Stimulated activated CD4-positive, alpha-beta T cell treated with anti-CD3 and anti-CD28 coated beads, Interleukin-2, amount 100 ng/mL, for 48 hours (primary cell): Measurements from ENCODE around the gene CD63.
A peak's percentile ranks its signal among the peaks of the same experiment; 100 is the strongest.
"Not testable (repeated sequence)": the region's sequence is repeated elsewhere in the genome, so short reads cannot be mapped to it uniquely, and the experiment has no call there.

Source experiments
- DNase-seq, 2 donors: peaks; one replicate each; pipeline ENCODE4 v3.0.0-alpha.2; 2020

The CD63 gene, protein sequence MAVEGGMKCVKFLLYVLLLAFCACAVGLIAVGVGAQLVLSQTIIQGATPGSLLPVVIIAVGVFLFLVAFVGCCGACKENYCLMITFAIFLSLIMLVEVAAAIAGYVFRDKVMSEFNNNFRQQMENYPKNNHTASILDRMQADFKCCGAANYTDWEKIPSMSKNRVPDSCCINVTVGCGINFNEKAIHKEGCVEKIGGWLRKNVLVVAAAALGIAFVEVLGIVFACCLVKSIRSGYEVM

DNA sequence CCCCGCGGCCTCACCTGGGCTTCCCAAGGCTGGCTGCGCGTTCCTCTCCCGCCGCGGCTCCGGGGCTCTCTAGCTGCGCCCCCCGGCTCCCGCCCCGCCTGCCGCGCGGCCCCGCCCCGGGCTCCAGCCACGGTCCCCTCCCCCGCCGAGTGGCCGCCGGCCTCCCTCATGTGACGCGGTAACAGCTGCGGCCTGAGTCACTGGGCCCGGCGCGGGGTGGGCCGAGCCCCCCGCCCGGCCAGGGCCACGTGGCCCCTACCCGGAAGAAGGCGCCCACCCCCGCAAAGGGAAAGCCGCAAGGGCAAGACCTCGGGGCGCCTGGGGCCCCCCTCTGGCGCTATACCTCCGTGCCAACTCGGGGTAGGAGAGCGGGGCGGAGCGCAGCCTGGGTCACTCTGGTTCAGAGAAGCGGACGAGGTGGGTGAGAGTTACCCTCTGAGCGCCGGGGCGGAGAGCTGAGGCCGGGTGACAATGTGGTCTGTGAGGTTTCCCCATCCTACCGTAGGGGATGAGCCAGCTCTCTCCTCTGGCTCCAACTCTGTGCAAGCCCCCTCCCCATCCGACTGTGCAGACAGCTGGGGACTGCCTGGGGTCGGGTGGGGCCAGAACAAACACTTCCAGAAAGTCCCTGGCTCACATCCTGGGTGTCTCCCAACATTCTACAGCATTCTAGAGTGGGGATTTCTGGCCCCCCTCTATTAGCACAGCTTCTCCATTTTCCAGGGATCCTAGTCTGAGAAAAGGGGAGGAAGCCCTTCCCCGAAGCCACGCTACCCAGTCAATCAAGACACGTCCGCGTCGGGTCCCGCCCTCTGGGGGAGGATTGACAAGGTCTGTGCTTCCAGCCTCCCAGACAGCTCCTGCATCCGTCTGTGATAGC is at the start of gene CD63:
CD63 (minus strand) TSS at position 71 of the 880 bp plus-strand sequence. CDS start 668 bp downstream, outside the sequence.
- DNase-seq = peak; percentile 65 to 72

DNA sequence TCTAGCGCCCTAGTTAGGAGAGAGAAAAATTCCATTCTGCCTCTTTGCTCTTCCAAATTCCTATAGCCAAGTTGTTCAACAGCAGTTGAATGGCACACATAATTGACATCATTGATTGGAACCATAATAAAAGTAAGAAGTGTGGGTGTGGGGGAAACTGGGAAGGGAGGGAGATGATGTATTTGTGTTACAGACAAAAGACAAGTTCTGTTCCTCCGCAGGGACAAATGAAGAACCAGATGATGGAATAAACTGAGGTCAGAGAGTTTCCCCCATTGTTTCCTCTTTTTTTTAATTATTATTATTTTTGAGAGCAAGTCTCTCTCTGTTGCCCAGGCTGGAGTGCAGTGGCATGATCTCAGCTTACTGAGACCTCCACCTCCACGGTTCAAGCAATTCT is 49.0 kb upstream of the CD63 start:
- no peak for DNase-seq

GRCh38 chr12:55771736-55772135 is 42.9 kb upstream of the CD63 start:
- DNase-seq = no peak

DNA sequence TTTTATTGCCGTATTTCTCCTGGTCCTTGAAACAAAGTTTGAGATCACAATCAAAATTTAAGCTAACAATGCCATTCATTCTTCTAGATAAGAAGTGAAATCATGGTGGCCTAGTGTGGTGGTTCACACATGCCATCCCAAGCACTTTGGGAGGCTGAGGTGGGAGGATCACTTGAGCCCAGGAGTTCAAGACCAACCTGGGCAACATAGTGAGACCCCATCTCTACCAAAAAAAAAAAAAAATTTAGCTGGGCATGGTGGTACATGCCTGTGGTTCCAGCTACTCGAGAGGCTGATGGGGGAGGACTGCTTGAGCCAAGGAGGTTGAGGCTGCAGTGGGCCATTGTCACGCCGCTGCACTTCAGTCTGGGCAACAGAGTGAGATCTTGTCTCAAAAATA is 38.3 kb upstream of the CD63 start:
- no peak for DNase-seq

- no peak for DNase-seq
Measured at GRCh38 chr12:55765736-55766290, 37.0 kb upstream of the CD63 start.

DNA sequence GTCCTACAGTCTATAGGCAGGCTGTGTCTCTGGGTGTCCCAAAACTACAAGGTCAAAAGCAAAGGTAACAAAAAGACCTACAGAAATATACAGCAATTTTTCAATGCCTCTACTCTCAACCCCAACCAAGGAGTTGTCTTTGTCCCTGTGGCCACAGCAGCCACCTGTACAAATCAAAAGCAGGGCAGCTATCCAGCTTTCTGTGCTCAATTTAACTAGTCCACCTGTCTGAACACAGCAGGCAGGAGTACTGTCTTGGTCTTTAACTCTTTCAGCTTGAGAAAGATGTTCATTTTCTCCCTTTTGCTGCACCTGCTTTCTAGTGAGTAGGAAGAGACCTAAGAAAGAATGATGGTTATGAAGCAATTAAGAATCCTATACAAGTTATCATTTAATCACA is 33.8 kb upstream of the CD63 start:
- DNase-seq = no peak

DNA sequence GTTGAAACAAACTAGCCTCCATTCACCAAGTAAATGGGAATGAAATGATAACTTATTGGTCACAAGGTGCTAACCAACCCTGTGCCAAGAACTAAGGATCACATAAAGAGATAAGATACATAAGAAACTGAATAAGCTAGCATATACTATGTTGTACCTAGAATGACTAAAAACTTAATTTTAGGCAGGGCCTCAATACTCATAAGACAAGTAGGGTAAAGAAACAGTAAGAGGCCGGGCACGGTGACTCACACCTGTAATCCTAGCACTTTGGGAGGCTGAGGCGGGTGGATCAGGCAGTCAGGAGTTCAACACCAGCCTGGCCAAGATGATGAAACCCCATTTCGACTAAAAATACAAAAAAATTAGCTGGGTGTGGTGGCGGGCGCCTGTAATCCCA is 31.9 kb upstream of the CD63 start:
- DNase-seq = peak; percentile 21 to 46

DNA sequence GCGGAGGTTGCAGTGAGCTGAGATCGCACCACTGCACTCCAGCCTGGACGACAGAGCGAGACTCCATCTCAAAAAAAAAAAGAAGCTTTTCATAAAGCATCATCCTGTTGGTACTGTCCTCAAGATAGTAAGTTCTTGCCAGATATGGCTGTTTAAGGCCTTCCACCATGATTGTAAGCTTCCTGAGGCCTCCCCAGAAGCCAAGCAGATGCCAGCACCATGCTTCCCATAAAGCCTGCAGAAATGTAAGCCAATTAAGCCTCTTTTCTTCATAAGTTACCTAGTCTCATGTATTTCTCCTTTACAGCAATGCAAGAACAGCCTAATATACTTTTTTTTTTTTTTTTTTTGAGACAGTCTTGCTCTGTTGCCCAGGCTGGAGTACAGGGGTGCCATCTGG is 29.8 kb upstream of the CD63 start:
- not testable (repeated sequence) for DNase-seq

GRCh38 chr12:55757701-55758100 is 28.9 kb upstream of the CD63 start:
- no peak for DNase-seq

DNA sequence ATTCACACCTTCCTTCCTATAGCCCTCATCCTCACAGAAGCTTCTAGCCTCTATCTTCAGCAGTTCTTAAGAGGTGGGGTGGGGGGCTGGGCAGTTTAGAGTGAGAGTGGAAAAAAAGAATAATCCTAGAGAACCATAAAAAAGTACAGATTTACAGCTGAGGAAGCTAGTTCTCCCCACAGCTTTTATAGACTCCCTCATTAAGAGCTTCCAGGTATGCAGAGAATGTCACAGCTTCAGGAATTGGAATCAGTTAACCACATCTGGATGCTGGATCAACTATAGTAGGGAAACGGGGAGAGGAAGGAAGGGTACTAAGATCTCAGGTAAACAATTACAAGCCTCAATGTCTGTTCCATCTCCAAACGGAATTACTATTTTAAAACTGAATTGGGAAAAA is 26.4 kb upstream of the CD63 start:
- no peak for DNase-seq

GRCh38 chr12:55748230-55748993 is 19.6 kb upstream of the CD63 start:
- no peak for DNase-seq

GRCh38 chr12:55746913-55747231 is 18.1 kb upstream of the CD63 start:
- no peak for DNase-seq

DNA sequence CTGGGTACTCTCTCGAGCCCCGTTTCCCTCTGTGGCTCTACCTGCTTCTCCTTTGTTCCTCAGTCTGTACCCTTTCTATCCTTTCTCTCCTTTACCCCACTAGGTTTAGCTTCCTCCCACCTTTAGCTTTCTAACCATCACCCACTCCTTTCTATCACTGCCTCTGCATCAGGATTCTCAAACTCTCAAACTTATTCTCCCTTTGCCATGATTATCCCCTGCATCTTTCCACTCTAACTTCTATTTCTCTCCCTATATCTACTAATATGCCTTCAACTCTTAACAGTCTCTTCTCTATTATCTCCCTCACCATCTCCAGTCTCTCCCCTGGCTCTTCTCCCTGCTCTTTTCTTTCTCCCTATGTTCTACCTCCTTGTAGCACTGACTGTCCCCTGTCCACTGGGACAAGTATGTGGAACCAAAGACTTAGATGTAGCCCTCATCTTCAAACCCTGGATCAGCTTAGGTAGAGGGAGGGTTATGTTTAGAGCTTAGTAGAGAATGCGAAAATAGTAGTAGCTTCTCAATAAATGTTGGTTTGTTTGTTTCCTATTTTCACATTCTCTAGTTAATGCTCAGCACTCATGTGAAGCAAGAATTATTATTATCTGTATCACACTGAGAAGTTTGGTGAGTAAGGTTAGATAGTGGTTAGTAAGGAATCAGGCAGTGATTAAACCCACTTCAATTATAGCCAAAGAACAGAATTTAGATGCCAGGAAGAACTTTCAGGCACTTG is 17.5 kb upstream of the CD63 start:
- DNase-seq = no peak

DNA sequence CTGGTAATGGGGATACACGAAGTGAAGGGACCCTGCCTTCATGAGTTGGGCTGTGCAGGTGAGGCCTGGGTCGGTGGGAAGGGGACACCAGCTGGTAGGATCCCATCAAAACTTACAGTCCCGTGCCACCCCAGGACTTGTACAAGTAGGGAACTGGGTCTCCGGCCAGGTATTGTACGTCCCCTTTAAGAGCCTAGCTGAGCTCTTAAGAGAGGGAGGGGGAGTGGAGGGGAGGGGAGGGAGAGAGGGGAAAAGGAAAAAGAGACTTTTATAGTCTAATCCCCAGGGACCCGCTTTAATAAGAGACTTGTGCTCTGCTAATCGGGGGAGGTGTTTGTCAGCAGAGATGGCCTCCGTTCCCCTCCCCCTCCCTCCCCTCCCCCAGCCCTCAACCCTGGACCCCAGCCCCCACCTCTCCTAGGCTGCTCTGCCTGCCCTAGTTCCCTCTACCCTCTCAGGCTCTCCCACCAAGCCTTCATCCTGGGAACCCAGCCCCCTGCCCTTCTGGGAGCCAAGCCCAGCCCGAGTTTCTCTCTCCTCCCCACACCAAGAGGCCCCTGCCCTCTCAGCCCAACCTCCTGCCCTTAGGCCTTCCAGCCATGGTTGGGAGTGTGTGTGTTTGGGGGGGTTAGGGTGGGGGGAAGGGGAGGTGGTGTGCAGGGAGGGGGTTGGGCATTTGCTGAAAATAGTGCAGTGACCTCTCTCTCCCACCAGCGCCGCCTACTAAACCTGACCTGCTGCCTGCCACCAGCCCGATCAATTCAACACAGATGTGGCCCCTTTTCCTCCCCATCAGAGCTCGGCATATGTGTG is 16.8 kb upstream of the CD63 start:
- DNase-seq = no peak

GRCh38 chr12:55744340-55745030 is 15.7 kb upstream of the CD63 start:
- no peak for DNase-seq

DNA sequence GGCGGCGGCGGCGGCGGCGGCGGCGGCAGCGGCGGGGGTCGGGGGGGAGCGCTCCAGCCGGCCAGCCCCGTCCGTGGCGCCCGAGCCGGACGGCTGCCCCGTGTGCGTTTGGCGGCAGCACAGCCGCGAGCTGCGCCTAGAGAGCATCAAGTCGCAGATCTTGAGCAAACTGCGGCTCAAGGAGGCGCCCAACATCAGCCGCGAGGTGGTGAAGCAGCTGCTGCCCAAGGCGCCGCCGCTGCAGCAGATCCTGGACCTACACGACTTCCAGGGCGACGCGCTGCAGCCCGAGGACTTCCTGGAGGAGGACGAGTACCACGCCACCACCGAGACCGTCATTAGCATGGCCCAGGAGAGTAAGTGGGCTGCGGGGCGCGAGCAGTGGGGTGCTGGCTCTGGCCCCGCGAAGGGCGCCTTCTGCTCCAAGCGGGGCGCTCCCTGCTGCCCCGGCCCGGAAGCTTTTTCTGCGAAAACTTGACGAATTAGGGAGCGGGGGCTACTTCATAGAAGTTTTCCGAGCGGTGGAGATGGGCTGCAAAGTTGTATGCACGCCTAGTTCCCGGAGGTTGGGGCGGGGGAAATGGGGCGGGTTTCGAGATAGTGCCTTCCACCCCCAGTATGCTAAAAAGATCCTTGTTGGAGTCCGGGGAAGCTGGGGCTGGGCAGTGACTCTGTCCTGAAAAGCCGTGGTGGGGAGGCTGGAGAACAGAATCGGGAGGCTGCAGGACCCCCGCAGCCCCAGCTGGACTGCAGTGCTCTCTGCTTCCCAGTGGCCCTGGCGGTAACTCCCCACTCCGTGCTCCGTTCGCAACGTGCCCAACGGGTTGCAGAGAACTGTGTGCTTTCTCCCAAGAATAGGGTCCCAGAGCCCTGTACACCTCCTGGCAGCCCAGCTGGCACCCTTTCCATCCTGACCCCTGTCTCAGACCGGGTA is 14.9 kb upstream of the CD63 start:
- DNase-seq = peak; percentile 27 to 46

GRCh38 chr12:55742719-55743405 is 14.1 kb upstream of the CD63 start, which contains the start of gene GDF11:
Gene GDF11 (plus strand): TSS chr12:55743122. CDS start chr12:55743317, 195 bp downstream.
- DNase-seq = peak; percentile 65 to 67

DNA sequence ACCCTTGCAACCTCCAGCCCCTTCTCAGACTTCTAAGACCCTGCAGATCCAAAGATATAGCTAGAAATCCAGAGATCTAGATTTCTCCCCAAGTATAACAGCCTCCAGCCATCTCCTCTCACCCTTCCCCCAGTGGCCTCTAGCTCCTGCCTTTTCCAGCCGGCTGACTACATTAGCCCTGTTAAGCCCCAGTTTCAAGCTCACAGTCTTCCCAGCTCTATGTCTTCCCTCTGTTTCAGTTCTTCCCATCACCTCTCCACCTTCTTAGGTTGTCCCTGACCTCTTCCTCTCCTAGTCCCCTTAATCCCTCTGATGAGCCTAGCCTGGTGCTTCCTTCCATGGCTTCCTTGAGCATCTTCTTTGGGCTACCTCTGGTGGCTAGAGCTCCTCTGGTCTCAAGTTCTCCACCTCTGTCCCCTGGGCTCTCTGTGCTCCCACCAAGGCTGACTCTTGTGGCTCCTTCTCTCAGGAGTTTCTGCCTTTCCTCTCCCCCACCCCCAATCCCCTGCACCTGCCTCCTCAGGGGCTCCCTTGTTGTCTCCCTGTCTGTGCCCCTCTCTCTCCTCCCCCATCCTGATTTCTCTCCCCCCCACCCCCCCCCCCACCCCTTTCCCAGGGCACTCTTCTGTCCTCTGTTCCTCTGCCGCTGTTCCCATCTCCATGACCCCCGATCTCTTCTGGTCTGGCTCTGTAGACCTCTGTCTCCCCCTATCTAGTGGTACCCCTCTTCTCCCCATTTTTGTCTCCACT is 13.3 kb upstream of the CD63 start:
- no peak for DNase-seq

GRCh38 chr12:55739025-55739378 is 10.2 kb upstream of the CD63 start:
- DNase-seq = no peak
